CD14-positive monocyte (primary cell): ENCODE data around the gene OCEL1. TPM values are rescaled to one million over a fixed set of nuclear protein-coding genes. Genes with fewer than 3 reads are reported as not detected.
"Not testable (repeated sequence)": the region's sequence is repeated elsewhere in the genome, so short reads cannot be mapped to it uniquely, and the experiment has no call there.

ENCODE experiments used
- DNase-seq, 3 donors: peaks; one replicate each; pipeline ENCODE4 v3.0.0-alpha.2; 2011 to 2022
- H2AFZ ChIP-seq: 2 replicates; pipeline ENCODE4 v1.6.0; 2012; ENCODE audit warnings: mild to moderate bottlenecking, low read depth, low read length, inconsistent platforms; ENCODE audit not compliant: insufficient read depth, poor library complexity, severe bottlenecking
- H3K27ac ChIP-seq, 2 donors: 1 replicate in 1 of 2; 2 replicates in 1 of 2; pipeline ENCODE4 v1.5.1; 2012 to 2013; ENCODE audit warnings: low read length in 2 of 2, control low read depth in 1 of 2, inconsistent platforms in 1 of 2, low read depth in 1 of 2, mild to moderate bottlenecking in 1 of 2
- H3K27me3 ChIP-seq, 2 donors: one replicate each; pipeline versions ENCODE4 v1.6.0 to v1.6.1; 2011 to 2013; ENCODE audit warnings: low read length in 2 of 2; ENCODE audit not compliant: control insufficient read depth in 2 of 2, insufficient read depth in 2 of 2
- H3K36me3 ChIP-seq, 2 donors: replicated peaks in 1 of 2; 1 replicate in 1 of 2; 2 replicates in 1 of 2; pipeline versions ENCODE4 v1.5.1 to v1.6.1; 2012 to 2013; ENCODE audit warnings: low read length in 2 of 2, control low read depth in 1 of 2, inconsistent platforms in 1 of 2, mild to moderate bottlenecking in 1 of 2; ENCODE audit not compliant: insufficient read depth in 2 of 2, control insufficient read depth in 1 of 2
- H3K4me1 ChIP-seq, 2 donors: 1 replicate in 1 of 2; 2 replicates in 1 of 2; pipeline versions ENCODE4 v1.5.1 to v1.6.1; 2012 to 2013; ENCODE audit warnings: low read length in 2 of 2, control low read depth in 1 of 2, inconsistent platforms in 1 of 2, mild to moderate bottlenecking in 1 of 2, moderate library complexity in 1 of 2; ENCODE audit not compliant: insufficient read depth in 2 of 2, control insufficient read depth in 1 of 2
- H3K4me2 ChIP-seq: replicated peaks from 2 replicates; pipeline ENCODE3; 2012; ENCODE audit warnings: low read length, moderate library complexity, mild to moderate bottlenecking; ENCODE audit not compliant: poor library complexity, severe bottlenecking; ENCODE audit errors: extremely low read depth
- H3K4me3 ChIP-seq, 3 experiments: fragments of 200-600 bp in 1 of 3; sonication (generic) in 1 of 3; replicated peaks in 1 of 3; 1 replicate in 2 of 3; 2 replicates in 1 of 3; pipeline ENCODE4 v1.5.1; 2011 to 2013; ENCODE audit warnings: low read length in 3 of 3, mild to moderate bottlenecking in 3 of 3, control low read depth in 2 of 3, low read depth in 2 of 3, inconsistent platforms in 1 of 3, moderate library complexity in 1 of 3
- H3K79me2 ChIP-seq: 2 replicates; pipeline ENCODE4 v1.6.0; 2012; ENCODE audit warnings: mild to moderate bottlenecking, control low read depth, inconsistent platforms, low read length, moderate library complexity; ENCODE audit not compliant: insufficient read depth
- H3K9ac ChIP-seq: 2 replicates; pipeline ENCODE4 v1.6.0; 2017; ENCODE audit warnings: low read length, mild to moderate bottlenecking; ENCODE audit not compliant: insufficient read depth, poor library complexity, severe bottlenecking
- H3K9me3 ChIP-seq, 2 donors: replicated peaks in 1 of 2; 1 replicate in 1 of 2; 2 replicates in 1 of 2; pipeline versions ENCODE4 v1.5.1 to v1.6.1; 2012 to 2013; ENCODE audit warnings: low read length in 2 of 2, control low read depth in 1 of 2; ENCODE audit not compliant: control insufficient read depth in 1 of 2, insufficient read depth in 1 of 2
- H4K20me1 ChIP-seq: 2 replicates; pipeline ENCODE4 v1.6.0; 2012; ENCODE audit warnings: mild to moderate bottlenecking, low read length, control low read depth, moderate library complexity; ENCODE audit not compliant: insufficient read depth
- H3K27ac Mint-ChIP-seq, 7 donors: one replicate each; pipeline ENCODE4 v1.8.0; 2020; ENCODE audit warnings: mild to moderate bottlenecking in 7 of 7, mixed read lengths in 7 of 7, moderate library complexity in 6 of 7, inconsistent platforms in 2 of 7
- H3K27me3 Mint-ChIP-seq, 3 donors: one replicate each; pipeline ENCODE4 v1.8.0; 2021 to 2022; ENCODE audit warnings: low read depth in 3 of 3, mild to moderate bottlenecking in 3 of 3, mixed read lengths in 3 of 3, moderate library complexity in 3 of 3, inconsistent platforms in 1 of 3
- H3K36me3 Mint-ChIP-seq, 2 donors: one replicate each; pipeline ENCODE4 v1.8.0; 2020; ENCODE audit warnings: mixed read lengths in 2 of 2, inconsistent platforms in 1 of 2, mild to moderate bottlenecking in 1 of 2
- H3K4me1 Mint-ChIP-seq: one replicate; pipeline ENCODE4 v1.8.0; 2020; ENCODE audit warnings: mild to moderate bottlenecking, mixed read lengths
- H3K4me3 Mint-ChIP-seq, 2 donors: one replicate each; pipeline ENCODE4 v1.8.0; 2020; ENCODE audit warnings: mild to moderate bottlenecking in 2 of 2, mixed read lengths in 2 of 2, moderate library complexity in 1 of 2
- H3K9me3 Mint-ChIP-seq, 7 donors: one replicate each; pipeline ENCODE4 v1.8.0; 2020 to 2022; ENCODE audit warnings: mixed read lengths in 7 of 7, mild to moderate bottlenecking in 6 of 7, moderate library complexity in 6 of 7, inconsistent platforms in 2 of 7
- WGBS: methylation state at CpG from one replicate; pipeline ENCODE4 v1.1.5; 2013; ENCODE audit warnings: missing lambda C conversion rate; ENCODE audit not compliant: insufficient coverage; 5-methylcytosine and 5-hydroxymethylcytosine counted together
- intact Hi-C, 2 donors: fragments of 100-400 bp; cut with micrococcal nuclease; formaldehyde crosslinking; loops; one replicate each; pipeline versions ENCODE4 v1.15.0 to v1.15.1; 2023
- polyA plus RNA-seq, 3 donors: library from polyadenylated mRNA; depleted of rRNA in 1 of 3; unstranded in 2 of 3; stranded (reverse) in 1 of 3; fragments of 300-500 nt in 2 of 3; fragments of >200 nt in 1 of 3; fragmentation: Illumina TruSeq in 2 of 3; gene quantifications; 1 replicate in 2 of 3; 2 replicates in 1 of 3; pipeline ENCODE4 v1.2.3, GENCODE V29; 2012 to 2021
- TF ChIP-seq, protein P1 (sequence below): fragments of 200-600 bp; IDR thresholded peaks from one replicate; pipeline ENCODE4 v1.8.0; 2022; ENCODE audit warnings: antibody characterized with exemption, mild to moderate bottlenecking

OCEL1 gene
- polyA plus RNA-seq, 3 donors = 31.8 to 59.9 (median 57.6) TPM

DNA sequence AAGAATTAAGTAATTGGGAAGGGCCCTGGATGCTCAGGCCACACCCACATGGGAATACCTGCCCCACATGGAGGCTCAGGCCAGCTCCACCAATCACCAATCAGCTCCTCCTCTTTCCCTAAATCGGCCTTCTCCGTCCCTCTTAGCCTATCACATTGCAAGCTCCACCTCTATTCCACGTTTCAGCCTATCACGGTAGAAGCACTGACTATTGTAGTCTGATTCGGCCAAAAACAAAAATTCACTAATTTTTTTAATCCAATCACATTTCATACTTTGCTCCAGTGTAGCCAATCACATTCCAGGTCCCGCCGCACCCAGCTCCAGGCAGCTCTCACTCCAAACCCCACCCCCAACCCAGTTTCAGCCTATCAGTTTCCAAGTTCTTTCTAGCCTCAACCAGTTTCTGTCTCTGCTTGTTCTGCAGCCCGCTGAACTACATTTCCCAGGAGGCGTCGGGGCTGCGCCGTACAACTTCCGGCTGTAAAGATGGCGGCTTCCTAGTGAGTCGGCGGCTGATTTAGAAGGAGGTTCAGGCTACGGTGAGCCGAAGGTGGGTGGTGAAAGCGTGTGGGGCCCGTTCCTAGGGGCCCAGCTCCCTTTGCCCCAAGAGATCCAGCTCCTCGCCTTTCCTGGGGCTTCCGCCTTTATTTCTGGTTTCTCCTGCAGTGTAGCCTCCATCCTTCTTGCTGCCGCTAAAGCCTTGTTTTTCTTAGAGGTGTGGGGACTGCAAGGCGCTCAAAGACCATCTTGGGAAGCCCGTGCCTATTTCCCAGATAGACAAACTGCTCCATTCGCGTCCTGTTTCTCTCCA, 41.2 kb downstream of the OCEL1 start, which contains the start of gene BABAM1:
Gene BABAM1, plus strand, starts transcription at position 469 of the 814 bp plus-strand sequence. CDS start 1,364 bp downstream, outside the sequence.
- WGBS = 0% methylated on average over 21 of the region's 27 CpGs
- H3K27ac Mint-ChIP-seq = peak within 1 kb of the TSS; percentile 82 to 93 (median 88)
- peaks cover 22% of the 10 kb centered on the region for H3K4me1 Mint-ChIP-seq
- peaks cover 11 to 35% of the 10 kb centered on the region in 2 donors for H3K36me3 Mint-ChIP-seq
- H3K4me3 Mint-ChIP-seq = peak within 1 kb of the TSS; percentile 87 to 90
- Histone ChIP-seq H4K20me1 (no peaks in the 10 kb centered on the region), H3K4me2 (peak within 1 kb of the TSS; percentile 93), H3K4me1 (peaks cover 16 to 17% of the 10 kb centered on the region in 2 donors), H3K9me3 (no peaks in the 10 kb centered on the region), H3K4me3 (peak within 1 kb of the TSS; percentile 89 to 98 (median 97)), H3K27ac (peak within 1 kb of the TSS; percentile 64 to 86), H2AFZ (peak within 1 kb of the TSS; percentile 97), H3K27me3 (no peaks in the 10 kb centered on the region), H3K9ac (peak within 1 kb of the TSS; percentile 73), H3K79me2 (peaks cover 17% of the 10 kb centered on the region), H3K36me3 (peaks cover 19 to 20% of the 10 kb centered on the region in 2 donors)
- TF ChIP-seq, protein P1, sequence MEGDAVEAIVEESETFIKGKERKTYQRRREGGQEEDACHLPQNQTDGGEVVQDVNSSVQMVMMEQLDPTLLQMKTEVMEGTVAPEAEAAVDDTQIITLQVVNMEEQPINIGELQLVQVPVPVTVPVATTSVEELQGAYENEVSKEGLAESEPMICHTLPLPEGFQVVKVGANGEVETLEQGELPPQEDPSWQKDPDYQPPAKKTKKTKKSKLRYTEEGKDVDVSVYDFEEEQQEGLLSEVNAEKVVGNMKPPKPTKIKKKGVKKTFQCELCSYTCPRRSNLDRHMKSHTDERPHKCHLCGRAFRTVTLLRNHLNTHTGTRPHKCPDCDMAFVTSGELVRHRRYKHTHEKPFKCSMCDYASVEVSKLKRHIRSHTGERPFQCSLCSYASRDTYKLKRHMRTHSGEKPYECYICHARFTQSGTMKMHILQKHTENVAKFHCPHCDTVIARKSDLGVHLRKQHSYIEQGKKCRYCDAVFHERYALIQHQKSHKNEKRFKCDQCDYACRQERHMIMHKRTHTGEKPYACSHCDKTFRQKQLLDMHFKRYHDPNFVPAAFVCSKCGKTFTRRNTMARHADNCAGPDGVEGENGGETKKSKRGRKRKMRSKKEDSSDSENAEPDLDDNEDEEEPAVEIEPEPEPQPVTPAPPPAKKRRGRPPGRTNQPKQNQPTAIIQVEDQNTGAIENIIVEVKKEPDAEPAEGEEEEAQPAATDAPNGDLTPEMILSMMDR = no peak
- intact Hi-C loops = loop anchor here in 1 of 2 donors (2.0 to 10.0 kb wide), 2 partner anchors 38 to 588 kb away; partner anchors contain the start of genes MRPL34 and RPL18A
- DNase-seq = peak; percentile 97 to 99 (median 98)
- H3K27me3 Mint-ChIP-seq = peaks cover 0 to 5% (median 2%) of the 10 kb centered on the region in 3 donors
- H3K9me3 Mint-ChIP-seq = peaks cover 0 to 3% (median 0%) of the 10 kb centered on the region in 7 donors

- peaks cover 17% of the 10 kb centered on the region for H3K79me2 ChIP-seq
- Mint-ChIP-seq H3K4me3 (no peak overlapping the region), H3K27me3 (peaks cover 0 to 5% (median 2%) of the 10 kb centered on the region in 3 donors), H3K9me3 (peaks cover 0 to 3% (median 0%) of the 10 kb centered on the region in 7 donors), H3K27ac (peak overlapping the region in 2 of 7 donors; percentile 35 to 68), H3K36me3 (peaks cover 18 to 46% of the 10 kb centered on the region in 2 donors), H3K4me1 (peaks cover 22% of the 10 kb centered on the region)
- no peaks in the 10 kb centered on the region for H4K20me1 ChIP-seq
- H3K27me3 ChIP-seq = no peaks in the 10 kb centered on the region
- peak overlapping the region; percentile 93 for H3K4me2 ChIP-seq
- peaks cover 16 to 17% of the 10 kb centered on the region in 2 donors for H3K4me1 ChIP-seq
- no peak overlapping the region for H3K4me3 ChIP-seq
- no peak for DNase-seq
- TF ChIP-seq, protein P1 = no peak
- H3K9ac ChIP-seq = no peak overlapping the region
- no peaks in the 10 kb centered on the region for H3K9me3 ChIP-seq
- intact Hi-C loops = loop anchor here in 1 of 2 donors (10.0 kb wide), 1 partner anchor 586 kb away; the partner anchor contains the start of gene RPL18A
- no peak overlapping the region for H2AFZ ChIP-seq
- H3K36me3 ChIP-seq = peaks cover 26 to 32% of the 10 kb centered on the region in 2 donors
- H3K27ac ChIP-seq = no peak overlapping the region
- 100% methylated on average over 12 of the region's 13 CpGs for WGBS
These were observed 42.7 kb downstream of the OCEL1 start for GRCh38 chr19:17268754-17269153.

DNA sequence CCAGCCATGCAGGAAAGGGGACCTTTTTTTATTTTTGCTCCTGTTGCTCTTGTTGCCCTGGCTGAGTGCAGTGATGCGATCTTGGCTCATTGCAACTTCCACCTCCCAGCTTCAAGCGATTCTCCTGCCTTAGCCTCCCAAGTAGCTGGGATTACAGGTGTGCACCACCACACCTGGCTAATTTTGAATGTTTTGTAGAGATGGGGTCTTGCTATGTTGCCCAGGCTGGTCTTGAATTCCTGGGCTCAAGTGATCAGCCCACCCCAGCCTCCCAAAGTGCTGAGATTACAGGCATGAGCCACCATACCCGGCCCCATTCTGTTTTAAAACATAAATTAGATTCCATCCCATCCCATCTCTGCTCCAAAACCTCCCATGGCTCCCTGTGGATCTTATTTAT, 48.9 kb downstream of the OCEL1 start:
- H3K9me3 ChIP-seq, H3K4me3 ChIP-seq, H3K9ac ChIP-seq, H3K27me3 ChIP-seq, H3K4me1 ChIP-seq, H2AFZ ChIP-seq, H3K9me3 Mint-ChIP-seq, H3K4me1 Mint-ChIP-seq, H3K27me3 Mint-ChIP-seq, H4K20me1 ChIP-seq, H3K4me2 ChIP-seq, intact Hi-C loops, DNase-seq, H3K27ac Mint-ChIP-seq, H3K27ac ChIP-seq, H3K79me2 ChIP-seq: not testable (repeated sequence)
- WGBS = no CpG with 5 or more reads among the region's 3 CpGs
- Mint-ChIP-seq H3K4me3 (peak overlapping the region in 1 of 2 donors; percentile 1), H3K36me3 (peaks cover 55 to 78% of the 10 kb centered on the region in 2 donors)
- H3K36me3 ChIP-seq = peaks cover 59 to 85% of the 10 kb centered on the region in 2 donors
